GM23248 (cell line): ENCODE results near the gene MED9. TPM values are rescaled to one million over a fixed set of nuclear protein-coding genes. Genes with fewer than 3 reads are reported as not detected.
A peak's percentile ranks its signal among the peaks of the same experiment; 100 is the strongest.

Experiments used
- DNase-seq: peaks from one replicate; pipeline ENCODE4 v3.0.0-alpha.2; 2015
- H2AFZ ChIP-seq: fragments of 200-600 bp; sonication (generic); 2 replicates; pipeline ENCODE4 v1.6.1; 2016; ENCODE audit warnings: antibody characterized with exemption
- H3F3A ChIP-seq: fragments of 200-600 bp; sonication (generic); 2 replicates; pipeline ENCODE4 v1.6.1; 2016; ENCODE audit warnings: mild to moderate bottlenecking, antibody characterized with exemption, mixed run types; ENCODE audit not compliant: insufficient read depth
- H3K27ac ChIP-seq: fragments of 200-600 bp; sonication (generic); 2 replicates; pipeline ENCODE4 v1.5.1; 2016; ENCODE audit warnings: mild to moderate bottlenecking
- H3K27me3 ChIP-seq: fragments of 200-600 bp; sonication (generic); replicated peaks from 2 replicates; pipeline ENCODE4 v1.6.1; 2016; ENCODE audit warnings: mild to moderate bottlenecking; ENCODE audit not compliant: insufficient read depth
- H3K36me3 ChIP-seq: fragments of 200-600 bp; sonication (generic); 2 replicates; pipeline ENCODE4 v1.6.1; 2016; ENCODE audit warnings: low read depth, mild to moderate bottlenecking
- H3K4me1 ChIP-seq: fragments of 200-600 bp; sonication (generic); 2 replicates; pipeline ENCODE4 v1.6.1; 2016; ENCODE audit warnings: mild to moderate bottlenecking; ENCODE audit not compliant: insufficient read depth
- H3K4me2 ChIP-seq: fragments of 200-600 bp; sonication (generic); one replicate; pipeline ENCODE4 v1.6.1; 2016; ENCODE audit warnings: mild to moderate bottlenecking; ENCODE audit not compliant: unreplicated experiment
- H3K4me3 ChIP-seq: fragments of 200-600 bp; sonication (generic); 2 replicates; pipeline ENCODE4 v1.5.1; 2016; ENCODE audit warnings: mild to moderate bottlenecking
- H3K79me2 ChIP-seq: fragments of 200-600 bp; sonication (generic); 2 replicates; pipeline ENCODE4 v1.6.1; 2016; ENCODE audit warnings: mild to moderate bottlenecking; ENCODE audit not compliant: insufficient read depth
- H3K9ac ChIP-seq: fragments of 200-600 bp; sonication (generic); 2 replicates; pipeline ENCODE4 v1.6.1; 2016; ENCODE audit warnings: mild to moderate bottlenecking
- H3K9me2 ChIP-seq: fragments of 200-600 bp; sonication (generic); 2 replicates; pipeline ENCODE4 v1.6.1; 2016; ENCODE audit warnings: mixed run types, mild to moderate bottlenecking, moderate library complexity; ENCODE audit not compliant: insufficient read depth
- H3K9me3 ChIP-seq: fragments of 200-600 bp; sonication (generic); one replicate; pipeline ENCODE4 v1.6.1; 2017; ENCODE audit warnings: low read depth
- H4K20me1 ChIP-seq: fragments of 200-600 bp; sonication (generic); 2 replicates; pipeline ENCODE4 v1.6.0; 2016; ENCODE audit not compliant: insufficient read depth
- EZH2 ChIP-seq: fragments of 200-600 bp; sonication (generic); IDR thresholded peaks from 2 replicates; pipeline ENCODE4 v1.6.1; 2018; ENCODE audit warnings: antibody characterized with exemption, mild to moderate bottlenecking; ENCODE audit not compliant: insufficient read depth, poor library complexity, severe bottlenecking
- EZH2phosphoT487 ChIP-seq: fragments of 200-600 bp; sonication (generic); IDR thresholded peaks from 2 replicates; pipeline ENCODE4 v1.6.1; 2018; ENCODE audit warnings: antibody characterized with exemption, moderate library complexity, mild to moderate bottlenecking, low read depth; ENCODE audit not compliant: insufficient read depth
- WGBS, 2 experiments: methylation state at CpG; one replicate each; pipeline ENCODE4 v1.1.6; 2015 to 2017; ENCODE audit warnings: low lambda C conversion rate in 2 of 2, low coverage in 1 of 2; ENCODE audit errors: missing lambda C conversion rate in 2 of 2; 5-methylcytosine and 5-hydroxymethylcytosine counted together
- in situ Hi-C: fragments of 300-500 bp; cut with MboI; formaldehyde crosslinking; loops from 2 replicates; pipeline ENCODE4 v1.15.0; 2020
- polyA plus RNA-seq: library from polyadenylated mRNA; unstranded; fragments of >200 nt; fragmentation: Nextera tagmentation; extraction: Ambion mirVana; gene quantifications from 2 replicates; pipeline ENCODE4 v1.2.1, GENCODE V29; 2016
- total RNA-seq: library from RNA; depleted of rRNA; stranded (reverse); fragments of >200 nt; shearing (Covaris generic); gene quantifications from 2 replicates; pipeline ENCODE4 v1.2.3, GENCODE V29; 2014

The MED9 gene
- total and polyA plus RNA-seq, 2 experiments from 2014 or later = 10.0 to 10.3 TPM

- no peaks in the 10 kb centered on the region for H3K9me3 ChIP-seq
- no peaks in the 10 kb centered on the region for H3K4me1 ChIP-seq
- H3K27ac ChIP-seq = no peak overlapping the region
- no peaks in the 10 kb centered on the region for H4K20me1 ChIP-seq
- no peaks in the 10 kb centered on the region for H3K79me2 ChIP-seq
- H3K9me2 ChIP-seq = no peaks in the 10 kb centered on the region
- H3K36me3 ChIP-seq = no peaks in the 10 kb centered on the region
- DNase-seq = peak; percentile 95
- WGBS, 2 experiments = 75 to 77% methylated on average over 29 of the region's 29 CpGs
- no peaks in the 10 kb centered on the region for H3F3A ChIP-seq
- no peaks in the 10 kb centered on the region for H3K27me3 ChIP-seq
- no peak overlapping the region for H3K9ac ChIP-seq
- no peak for TF ChIP-seq EZH2
- TF ChIP-seq EZH2phosphoT487 = no peak
- in situ Hi-C loops = no loop called here
- no peak overlapping the region for H2AFZ ChIP-seq
- no peak overlapping the region for H3K4me3 ChIP-seq
- H3K4me2 ChIP-seq = no peak overlapping the region
Observed at GRCh38 chr17:17511881-17512858, 35.4 kb downstream of the MED9 start.

GRCh38 chr17:17512866-17513265 lies 36.1 kb downstream of the MED9 start:
- TF ChIP-seq EZH2phosphoT487 (no peak), EZH2 (no peak)
- Histone ChIP-seq H3K9ac (no peak overlapping the region), H3K4me1 (no peaks in the 10 kb centered on the region), H3K36me3 (no peaks in the 10 kb centered on the region), H3K9me3 (no peaks in the 10 kb centered on the region), H3K27me3 (no peaks in the 10 kb centered on the region), H4K20me1 (no peaks in the 10 kb centered on the region), H3K27ac (no peak overlapping the region), H3F3A (no peaks in the 10 kb centered on the region), H2AFZ (no peak overlapping the region), H3K4me2 (no peak overlapping the region), H3K79me2 (no peaks in the 10 kb centered on the region), H3K9me2 (no peaks in the 10 kb centered on the region), H3K4me3 (no peak overlapping the region)
- in situ Hi-C loops = no loop called here
- WGBS, 2 experiments = 96% methylated on average over 5 of the region's 5 CpGs
- peak; percentile 8 for DNase-seq

GRCh38 chr17:17513626-17514025 lies 36.8 kb downstream of the MED9 start:
- H3K79me2 ChIP-seq = no peaks in the 10 kb centered on the region
- no peaks in the 10 kb centered on the region for H3K9me3 ChIP-seq
- no peaks in the 10 kb centered on the region for H3K4me1 ChIP-seq
- H3F3A ChIP-seq = no peaks in the 10 kb centered on the region
- no peak overlapping the region for H3K4me3 ChIP-seq
- no peaks in the 10 kb centered on the region for H4K20me1 ChIP-seq
- DNase-seq = no peak
- no peaks in the 10 kb centered on the region for H3K36me3 ChIP-seq
- no peaks in the 10 kb centered on the region for H3K9me2 ChIP-seq
- in situ Hi-C loops = no loop called here
- no peak overlapping the region for H3K27ac ChIP-seq
- WGBS, 2 experiments = 98 to 100% methylated on average over 7 of the region's 7 CpGs
- no peaks in the 10 kb centered on the region for H3K27me3 ChIP-seq
- H3K4me2 ChIP-seq = no peak overlapping the region
- no peak overlapping the region for H3K9ac ChIP-seq
- H2AFZ ChIP-seq = no peak overlapping the region
- no peak for TF ChIP-seq EZH2phosphoT487
- TF ChIP-seq EZH2 = no peak

GRCh38 chr17:17514361-17514992 lies 37.7 kb downstream of the MED9 start:
- no peak for DNase-seq
- H3K4me3 ChIP-seq = no peak overlapping the region
- no peak overlapping the region for H3K4me2 ChIP-seq
- H3K4me1 ChIP-seq = no peaks in the 10 kb centered on the region
- WGBS, 2 experiments = 93 to 95% methylated on average over 14 to 16 of the region's 16 CpGs
- no peak overlapping the region for H2AFZ ChIP-seq
- H3K79me2 ChIP-seq = no peaks in the 10 kb centered on the region
- H3F3A ChIP-seq = no peaks in the 10 kb centered on the region
- H3K9me3 ChIP-seq = no peaks in the 10 kb centered on the region
- no peaks in the 10 kb centered on the region for H3K9me2 ChIP-seq
- no peaks in the 10 kb centered on the region for H3K36me3 ChIP-seq
- in situ Hi-C loops = no loop called here
- H3K27me3 ChIP-seq = no peaks in the 10 kb centered on the region
- no peak overlapping the region for H3K9ac ChIP-seq
- H3K27ac ChIP-seq = no peak overlapping the region
- no peaks in the 10 kb centered on the region for H4K20me1 ChIP-seq
- TF ChIP-seq EZH2 = no peak
- no peak for TF ChIP-seq EZH2phosphoT487
